Measurements from ENCODE around the gene DNAJB2.
"Not testable (repeated sequence)": the region's sequence is repeated elsewhere in the genome, so short reads cannot be mapped to it uniquely, and the experiment has no call there.

The DNAJB2 gene

GRCh38 chr2:219294356-219295351 is 15.5 kb downstream of the DNAJB2 start:
- peak; percentile 91 to 96 for DNase-seq
- TF ChIP-seq POLR2A (IDR thresholded peaks at IDR 0.05; ENCODE audit: low read length), result peak; percentile 82
- no peak for TF ChIP-seq GATA1 (IDR thresholded peaks at IDR 0.05; ENCODE audit: low read depth, low read length)

- DNase-seq, result no peak
- TF ChIP-seq POLR2A (IDR thresholded peaks at IDR 0.05; ENCODE audit: low read length), result no peak
- TF ChIP-seq GATA1 (IDR thresholded peaks at IDR 0.05; ENCODE audit: low read depth, low read length), result no peak
Observed at GRCh38 chr2:219296142-219296541, 17.0 kb downstream of the DNAJB2 start.

GRCh38 chr2:219296631-219297391 is 17.6 kb downstream of the DNAJB2 start:
- TF ChIP-seq POLR2A (IDR thresholded peaks at IDR 0.05; ENCODE audit: low read length) (no peak), GATA1 (IDR thresholded peaks at IDR 0.05; ENCODE audit: low read depth, low read length) (no peak)
- no peak for DNase-seq

GRCh38 chr2:219297766-219298456 is 18.7 kb downstream of the DNAJB2 start:
- TF ChIP-seq GATA1 (IDR thresholded peaks at IDR 0.05; ENCODE audit: low read depth, low read length), result no peak
- no peak for TF ChIP-seq POLR2A (IDR thresholded peaks at IDR 0.05; ENCODE audit: low read length)

GRCh38 chr2:219298759-219299371 is 19.7 kb downstream of the DNAJB2 start:
- no peak for TF ChIP-seq POLR2A (IDR thresholded peaks at IDR 0.05; ENCODE audit: low read length)
- no peak for TF ChIP-seq GATA1 (IDR thresholded peaks at IDR 0.05; ENCODE audit: low read depth, low read length)
- DNase-seq, result peak; percentile 85 to 94

More at GRCh38 chr2:219297766-219298456, 18.7 kb downstream of the DNAJB2 start:
- peak; percentile 28 to 39 for DNase-seq

GRCh38 chr2:219299372-219299760 is 20.2 kb downstream of the DNAJB2 start:
- TF ChIP-seq GATA1 (IDR thresholded peaks at IDR 0.05; ENCODE audit: low read depth, low read length) (no peak), POLR2A (IDR thresholded peaks at IDR 0.05; ENCODE audit: low read length) (no peak)
- DNase-seq, result no peak

- no peak for DNase-seq
- no peak for TF ChIP-seq POLR2A (IDR thresholded peaks at IDR 0.05; ENCODE audit: low read length)
- no peak for TF ChIP-seq GATA1 (IDR thresholded peaks at IDR 0.05; ENCODE audit: low read depth, low read length)
Observed at GRCh38 chr2:219300022-219300421, 20.9 kb downstream of the DNAJB2 start.

GRCh38 chr2:219302412-219302968 is 23.3 kb downstream of the DNAJB2 start:
- TF ChIP-seq GATA1 (IDR thresholded peaks at IDR 0.05; ENCODE audit: low read depth, low read length), result no peak
- no peak for TF ChIP-seq POLR2A (IDR thresholded peaks at IDR 0.05; ENCODE audit: low read length)
- no peak for DNase-seq

GRCh38 chr2:219304223-219304622 is 25.1 kb downstream of the DNAJB2 start:
- DNase-seq, result no peak
- TF ChIP-seq POLR2A (IDR thresholded peaks at IDR 0.05; ENCODE audit: low read length) (no peak), GATA1 (IDR thresholded peaks at IDR 0.05; ENCODE audit: low read depth, low read length) (no peak)

- DNase-seq, result no peak
- TF ChIP-seq POLR2A (IDR thresholded peaks at IDR 0.05; ENCODE audit: low read length) (no peak), GATA1 (IDR thresholded peaks at IDR 0.05; ENCODE audit: low read depth, low read length) (no peak)
Observed at GRCh38 chr2:219306047-219306446, 26.9 kb downstream of the DNAJB2 start.

GRCh38 chr2:219308142-219309101 is 29.3 kb downstream of the DNAJB2 start:
- TF ChIP-seq POLR2A (IDR thresholded peaks at IDR 0.05; ENCODE audit: low read length) (no peak), GATA1 (IDR thresholded peaks at IDR 0.05; ENCODE audit: low read depth, low read length) (no peak)
- DNase-seq, result peak; percentile 69 to 82

GRCh38 chr2:219309278-219309677 is 30.1 kb downstream of the DNAJB2 start, which contains the start of gene PTPRN:
Gene PTPRN (minus strand): TSS chr2:219309401. CDS start chr2:219309332, 69 bp downstream.
- TF ChIP-seq POLR2A (IDR thresholded peaks at IDR 0.05; ENCODE audit: low read length) (no peak), GATA1 (IDR thresholded peaks at IDR 0.05; ENCODE audit: low read depth, low read length) (no peak)
- no peak for DNase-seq

- DNase-seq, result not testable (repeated sequence)
Observed at GRCh38 chr2:219312683-219313263, 33.6 kb downstream of the DNAJB2 start.
